Measurements from ENCODE around the gene C12orf57.
A peak's percentile ranks its signal among the peaks of the same experiment; 100 is the strongest.

C12orf57 gene

DNA sequence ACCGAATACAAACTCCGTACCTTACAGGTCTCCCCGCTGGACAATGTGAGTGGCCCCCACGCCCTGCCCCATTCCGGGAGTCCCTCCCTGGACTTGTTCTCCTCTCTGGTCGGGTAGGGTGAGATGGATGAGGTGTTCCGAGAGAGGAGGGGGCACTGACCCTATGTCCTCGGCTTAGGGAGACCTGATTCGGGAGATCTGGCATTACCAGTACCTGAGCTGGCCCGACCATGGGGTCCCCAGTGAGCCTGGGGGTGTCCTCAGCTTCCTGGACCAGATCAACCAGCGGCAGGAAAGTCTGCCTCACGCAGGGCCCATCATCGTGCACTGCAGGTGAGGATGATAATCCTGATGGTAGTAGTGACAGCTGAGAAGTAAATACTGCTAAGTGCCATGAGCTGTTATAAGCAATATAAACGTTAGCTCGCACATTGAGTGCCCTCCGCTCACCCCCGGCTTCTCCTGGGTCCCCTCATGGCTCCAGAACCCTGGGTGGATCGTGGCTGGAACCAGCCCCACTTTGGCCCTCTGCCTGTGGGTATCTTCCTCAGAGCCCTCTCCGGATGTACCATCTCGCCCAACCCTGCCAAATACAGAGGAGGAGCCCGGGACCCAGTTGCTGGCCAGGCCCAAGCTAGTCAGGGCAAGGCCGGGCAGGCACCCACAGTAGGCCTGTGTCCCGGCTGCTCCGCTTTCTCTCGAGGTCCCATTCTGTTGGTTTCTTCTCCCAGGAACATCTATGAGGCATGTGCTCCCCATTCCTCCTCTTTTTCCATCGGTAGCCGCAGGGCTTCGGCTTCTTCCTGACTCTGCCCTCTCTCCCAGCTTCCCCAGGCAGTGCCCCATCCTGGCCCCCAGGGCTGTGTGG lies 14.2 kb downstream of the C12orf57 start:
- FAIRE-seq (no peak), DNase-seq (ENCODE audit: insufficient read length, low spot score) (no peak)
- TF ChIP-seq POLR2A (IDR thresholded peaks at IDR 0.05; ENCODE audit: low read depth, low read length), result no peak

DNA sequence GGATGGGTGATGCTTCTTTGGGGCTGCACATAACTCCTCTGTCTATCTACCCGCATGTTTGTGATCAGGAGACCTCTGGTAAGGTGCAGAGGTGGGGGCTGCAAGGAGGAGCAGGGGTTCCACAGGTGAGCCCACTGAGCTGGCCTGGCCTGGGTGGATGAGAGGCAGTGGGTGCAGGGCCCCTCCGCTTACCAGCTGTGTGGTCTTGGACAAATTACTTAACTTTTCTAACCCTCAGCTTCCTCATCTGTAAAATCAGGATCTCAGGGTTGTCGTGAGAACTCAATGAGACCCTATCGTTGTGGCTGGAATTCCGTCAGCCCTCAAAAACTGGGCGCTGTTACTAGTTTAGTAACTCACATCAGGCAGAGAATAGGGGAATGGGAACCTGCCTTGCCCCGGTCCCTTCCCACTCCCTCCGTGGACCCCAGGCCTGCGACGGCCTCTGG lies 14.8 kb downstream of the C12orf57 start:
- DNase-seq (ENCODE audit: insufficient read length, low spot score) (no peak), FAIRE-seq (no peak)
- no peak for TF ChIP-seq POLR2A (IDR thresholded peaks at IDR 0.05; ENCODE audit: low read depth, low read length)

DNA sequence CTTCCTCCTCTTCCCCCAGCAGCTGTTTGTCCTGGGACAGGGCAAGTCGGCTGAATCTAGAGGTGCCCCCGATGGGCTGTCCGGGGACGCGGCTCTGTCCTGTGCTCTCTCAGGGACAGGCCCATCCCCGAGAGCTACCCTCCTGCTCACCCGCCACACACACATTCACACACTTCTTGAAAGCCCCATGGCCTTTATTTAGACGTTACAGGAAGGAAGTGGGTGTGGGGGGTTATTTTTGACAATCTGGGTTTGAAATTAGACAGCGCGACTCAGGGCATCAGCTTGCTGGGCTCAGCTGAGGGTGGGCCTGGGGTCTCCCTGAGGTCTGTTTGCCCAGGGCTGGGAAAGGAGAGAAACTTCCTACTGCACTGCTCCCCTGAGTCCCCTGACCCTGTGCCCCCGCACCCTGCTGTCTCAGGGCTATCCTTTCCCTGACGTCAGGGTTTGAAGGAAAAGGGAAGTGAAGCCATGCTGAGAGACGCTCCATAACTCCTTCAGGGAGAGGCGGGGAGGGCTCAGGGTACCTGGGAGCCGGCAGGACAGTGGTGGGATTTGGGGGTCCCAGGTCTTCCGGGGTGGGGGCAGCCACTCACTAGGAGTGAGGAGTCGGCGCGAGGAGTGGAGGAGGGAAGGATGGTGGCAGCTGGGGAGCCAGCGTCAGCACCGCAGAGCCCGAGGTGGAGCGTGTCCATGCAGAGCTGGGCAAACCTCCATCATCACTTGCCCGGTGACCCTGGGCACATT lies 15.4 kb downstream of the C12orf57 start:
- FAIRE-seq (no peak), DNase-seq (ENCODE audit: insufficient read length, low spot score) (no peak)
- no peak for TF ChIP-seq POLR2A (IDR thresholded peaks at IDR 0.05; ENCODE audit: low read depth, low read length)

DNA sequence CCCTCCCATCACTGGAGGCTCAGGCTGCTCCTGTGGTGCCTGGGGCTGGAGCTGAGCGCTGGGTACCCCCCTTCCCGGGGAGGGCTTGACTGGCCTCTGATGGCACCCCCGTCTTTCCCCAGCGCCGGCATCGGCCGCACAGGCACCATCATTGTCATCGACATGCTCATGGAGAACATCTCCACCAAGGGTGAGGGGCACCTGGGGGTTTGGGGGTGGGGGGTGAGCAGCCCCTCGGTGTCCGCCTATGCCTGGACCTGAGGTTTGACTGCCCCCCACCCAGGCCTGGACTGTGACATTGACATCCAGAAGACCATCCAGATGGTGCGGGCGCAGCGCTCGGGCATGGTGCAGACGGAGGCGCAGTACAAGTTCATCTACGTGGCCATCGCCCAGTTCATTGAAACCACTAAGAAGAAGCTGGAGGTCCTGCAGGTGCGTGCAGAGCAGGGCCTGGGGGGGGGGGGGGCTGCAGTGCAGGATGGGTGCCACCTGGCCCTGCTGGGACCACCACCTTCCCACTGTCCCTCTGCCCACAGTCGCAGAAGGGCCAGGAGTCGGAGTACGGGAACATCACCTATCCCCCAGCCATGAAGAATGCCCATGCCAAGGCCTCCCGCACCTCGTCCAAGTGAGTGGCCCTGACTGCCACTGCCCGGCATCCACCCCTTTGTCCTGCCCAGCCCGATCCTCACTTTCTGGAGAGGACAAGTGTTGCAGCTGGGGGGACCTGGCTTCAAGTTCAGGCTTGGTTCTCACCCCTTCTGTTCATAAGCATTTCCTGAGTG lies 16.2 kb downstream of the C12orf57 start:
- DNase-seq (ENCODE audit: insufficient read length, low spot score) (no peak), FAIRE-seq (no peak)
- no peak for TF ChIP-seq POLR2A (IDR thresholded peaks at IDR 0.05; ENCODE audit: low read depth, low read length)

DNA sequence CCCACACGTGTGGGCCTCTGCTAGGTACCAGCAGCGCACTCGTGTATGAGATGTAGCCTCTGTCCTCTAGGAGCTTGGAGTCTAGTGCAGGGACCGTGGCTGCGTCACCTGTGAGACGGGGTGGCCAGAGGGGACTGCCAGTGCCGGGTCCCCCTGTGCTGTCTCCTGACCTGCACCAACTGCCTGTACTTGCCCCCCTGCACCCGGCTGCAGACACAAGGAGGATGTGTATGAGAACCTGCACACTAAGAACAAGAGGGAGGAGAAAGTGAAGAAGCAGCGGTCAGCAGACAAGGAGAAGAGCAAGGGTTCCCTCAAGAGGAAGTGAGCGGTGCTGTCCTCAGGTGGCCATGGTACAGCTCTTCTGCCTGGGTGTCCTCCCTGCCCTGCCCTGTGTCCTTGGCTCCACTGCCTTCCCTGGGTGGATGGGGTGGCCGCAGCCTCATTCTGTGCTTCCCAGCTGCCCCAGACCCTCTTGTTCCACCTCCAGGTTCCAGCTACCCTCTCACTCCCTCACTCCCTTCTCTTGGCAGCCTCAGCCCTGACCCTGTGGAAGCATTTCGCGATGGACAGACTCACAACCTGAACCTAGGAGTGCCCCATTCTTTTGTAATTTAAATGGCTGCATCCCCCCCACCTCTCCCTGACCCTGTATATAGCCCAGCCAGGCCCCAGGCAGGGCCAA lies 16.9 kb downstream of the C12orf57 start:
- TF ChIP-seq POLR2A (IDR thresholded peaks at IDR 0.05; ENCODE audit: low read depth, low read length), result no peak
- DNase-seq (ENCODE audit: insufficient read length, low spot score) (no peak), FAIRE-seq (no peak)

GRCh38 chr12:6961278-6961694 lies 17.5 kb downstream of the C12orf57 start:
- TF ChIP-seq POLR2A (IDR thresholded peaks at IDR 0.05; ENCODE audit: low read depth, low read length), result no peak
- FAIRE-seq (no peak), DNase-seq (ENCODE audit: insufficient read length, low spot score) (no peak)

DNA sequence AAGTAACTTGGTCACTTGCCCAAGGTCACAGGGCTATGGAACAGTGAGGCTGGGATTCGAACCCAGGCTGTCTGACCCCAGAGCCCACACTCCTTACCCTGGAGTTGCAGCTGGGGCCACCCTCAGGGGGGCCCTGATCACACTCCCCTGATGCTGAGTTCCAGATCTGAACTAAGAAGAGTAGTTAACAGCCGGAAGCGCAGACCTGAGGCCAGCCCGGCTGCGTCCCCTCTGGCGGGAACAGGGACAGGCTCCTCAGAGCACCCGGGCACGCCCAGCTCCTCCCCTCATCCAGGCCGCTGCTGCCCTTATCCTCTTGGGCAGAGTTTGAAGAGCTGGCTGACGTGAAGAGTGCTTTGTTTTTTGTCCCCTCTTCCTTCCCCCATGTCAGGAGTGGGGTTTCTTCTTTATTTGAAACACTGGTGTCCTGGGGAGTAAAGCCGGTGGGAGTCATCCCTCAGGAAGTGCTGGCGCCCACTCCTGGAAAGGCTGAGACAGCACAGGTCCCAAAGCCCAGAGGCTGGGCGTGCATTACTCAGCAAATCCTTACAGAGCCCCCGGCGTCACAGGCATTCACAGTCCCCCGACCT lies 18.0 kb downstream of the C12orf57 start:
- no peak for TF ChIP-seq POLR2A (IDR thresholded peaks at IDR 0.05; ENCODE audit: low read depth, low read length)
- peak; percentile 63 for DNase-seq (ENCODE audit: insufficient read length, low spot score)
- FAIRE-seq, result no peak

- DNase-seq (ENCODE audit: insufficient read length, low spot score) (no peak), FAIRE-seq (no peak)
- TF ChIP-seq POLR2A (IDR thresholded peaks at IDR 0.05; ENCODE audit: low read depth, low read length), result no peak
These were observed 18.6 kb downstream of the C12orf57 start for GRCh38 chr12:6962285-6963015.

- no peak for FAIRE-seq
- DNase-seq (ENCODE audit: insufficient read length, low spot score), result no peak
- TF ChIP-seq POLR2A (IDR thresholded peaks at IDR 0.05; ENCODE audit: low read depth, low read length), result no peak
These were observed 19.4 kb downstream of the C12orf57 start for GRCh38 chr12:6963016-6963731.

- FAIRE-seq (no peak), DNase-seq (ENCODE audit: insufficient read length, low spot score) (no peak)
- no peak for TF ChIP-seq POLR2A (IDR thresholded peaks at IDR 0.05; ENCODE audit: low read depth, low read length)
These were observed 20.1 kb downstream of the C12orf57 start for GRCh38 chr12:6963791-6964413.

DNA sequence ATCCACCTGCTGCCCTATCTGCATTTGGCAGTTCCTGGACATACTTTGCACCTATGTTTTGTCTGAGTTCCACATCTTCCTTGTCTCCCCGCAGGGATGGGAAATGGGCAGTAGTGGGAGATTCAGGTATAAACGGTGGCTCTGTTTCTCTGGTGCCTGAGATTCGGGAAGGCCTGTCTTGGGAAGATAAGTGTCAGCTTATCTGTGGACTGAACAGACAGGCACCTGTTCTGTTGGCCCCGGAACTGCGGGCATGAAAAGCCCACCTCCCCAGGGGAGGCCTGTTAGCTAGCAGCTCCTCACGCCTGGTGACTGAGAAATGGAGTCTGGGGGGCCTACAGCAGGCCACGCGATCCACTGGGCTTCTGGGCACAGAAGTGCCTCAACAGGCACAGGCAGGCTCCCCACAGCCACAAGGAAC lies 20.8 kb downstream of the C12orf57 start:
- TF ChIP-seq POLR2A (IDR thresholded peaks at IDR 0.05; ENCODE audit: low read depth, low read length), result no peak
- DNase-seq (ENCODE audit: insufficient read length, low spot score) (no peak), FAIRE-seq (no peak)
